ENCODE data around the gene FBLN2.

DNA sequence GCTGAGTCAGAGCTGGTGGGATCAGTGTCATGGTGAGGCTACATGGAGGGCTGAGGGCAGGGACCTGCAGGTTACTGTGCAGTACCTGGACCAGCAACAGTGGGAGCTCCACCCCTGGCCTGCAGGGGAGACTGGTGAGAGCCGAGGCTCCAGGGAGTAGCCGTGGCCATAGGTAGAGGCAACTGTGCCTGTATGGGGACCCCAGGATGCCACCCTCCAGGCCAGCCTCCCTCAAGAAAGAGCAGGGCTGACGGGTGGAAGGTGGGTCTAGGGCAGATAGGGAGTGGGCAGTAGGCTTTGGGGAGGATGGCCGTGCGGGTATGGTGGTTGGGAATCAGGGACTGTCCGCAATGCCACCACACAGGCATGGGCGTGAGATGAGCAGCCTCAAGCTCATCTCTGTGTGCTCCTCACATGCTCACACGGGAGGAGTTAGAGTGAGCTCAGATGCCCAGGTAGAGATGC, 35.5 kb downstream of the FBLN2 start:
- TF ChIP-seq CTCF (optimal IDR thresholded peaks at IDR 0.05 in 1 of 3, IDR thresholded peaks at IDR 0.05 in 1 of 3, conservative IDR thresholded peaks at IDR 0.05 in 1 of 3; ENCODE audit: extremely low read depth in 1 of 3, insufficient read depth in 2 of 3, low read length in 3 of 3): no peak
- no peak for TF ChIP-seq EZH2 (IDR thresholded peaks at IDR 0.05; ENCODE audit: low read length)

Data from keratinocyte (primary cell).